H1 (cell line): ENCODE data around the gene PDE8B. TPM values are rescaled to one million over a fixed set of nuclear protein-coding genes. Genes with fewer than 3 reads are reported as not detected.

Experiments used
- CTCF ChIA-PET: fragments of 300-600 bp; sonication (Branson Sonifier 250); formaldehyde crosslinking; loops from one replicate; lab custom pipeline; 2021; ENCODE audit not compliant: partially characterized antibody; lab: Charles Lee
- POLR2A ChIA-PET: fragments of 300-600 bp; sonication (Branson Sonifier 250); formaldehyde crosslinking; loops from one replicate; lab custom pipeline; 2021; ENCODE audit warnings: inconsistent platforms; ENCODE audit not compliant: partially characterized antibody; lab: Charles Lee
- DNase-seq, 2 experiments: peaks; one replicate each; pipeline versions ENCODE4 v3.0.0 to v3.0.0-alpha.2; 2010 to 2022; ENCODE audit warnings: low spot score in 2 of 2, low read depth in 1 of 2, mixed read lengths in 1 of 2
- FAIRE-seq: peaks from 2 replicates; lab custom pipeline; 2011; peaks lifted over from hg19 to GRCh38; lab: Jason Lieb, UNC
- H2AFZ ChIP-seq: 2 replicates; pipeline ENCODE4 v1.8.1; 2012; ENCODE audit warnings: low read length, inconsistent platforms
- H2AK5ac ChIP-seq: 2 replicates; pipeline ENCODE4 v1.6.1; 2013; ENCODE audit warnings: low read depth, low read length
- H2BK120ac ChIP-seq: replicated peaks from 2 replicates; pipeline ENCODE3; 2013; ENCODE audit warnings: low read depth, low read length, inconsistent platforms
- H2BK12ac ChIP-seq: 2 replicates; pipeline ENCODE4 v1.6.1; 2013; ENCODE audit warnings: low read depth, low read length
- H2BK15ac ChIP-seq: 2 replicates; pipeline ENCODE4 v1.6.1; 2013; ENCODE audit warnings: low read length
- H2BK20ac ChIP-seq: 2 replicates; pipeline ENCODE4 v1.6.1; 2013; ENCODE audit warnings: low read length
- H2BK5ac ChIP-seq: 2 replicates; pipeline ENCODE4 v1.6.1; 2013; ENCODE audit warnings: low read depth, low read length
- H3K14ac ChIP-seq: 2 replicates; pipeline ENCODE4 v1.6.1; 2013; ENCODE audit warnings: inconsistent platforms; ENCODE audit not compliant: insufficient read length
- H3K18ac ChIP-seq: 2 replicates; pipeline ENCODE4 v1.6.1; 2013; ENCODE audit warnings: low read length; ENCODE audit errors: extremely low read depth
- H3K23ac ChIP-seq: 2 replicates; pipeline ENCODE4 v1.6.1; 2013; ENCODE audit warnings: inconsistent platforms; ENCODE audit not compliant: insufficient read length
- H3K23me2 ChIP-seq: 2 replicates; pipeline ENCODE4 v1.6.1; 2013; ENCODE audit warnings: low read depth, low read length
- H3K27ac ChIP-seq: 2 replicates; pipeline ENCODE4 v1.6.1; 2011; ENCODE audit warnings: low read depth, low read length, inconsistent platforms
- H3K27me3 ChIP-seq, 4 experiments: replicated peaks in 1 of 4; 1 replicate in 1 of 4; 2 replicates in 3 of 4; pipeline versions ENCODE4 v1.6.1 to v1.8.1; 2011 to 2013; ENCODE audit warnings: low read length in 3 of 4, mild to moderate bottlenecking in 3 of 4, inconsistent platforms in 2 of 4, mixed read lengths in 2 of 4, moderate library complexity in 1 of 4; ENCODE audit not compliant: control insufficient read depth in 3 of 4, insufficient read depth in 3 of 4; ENCODE audit errors: extremely low read depth in 1 of 4
- H3K36me3 ChIP-seq, 4 experiments: 2 replicates each; pipeline versions ENCODE4 v1.6.1 to v1.8.1; 2011 to 2013; ENCODE audit warnings: mild to moderate bottlenecking in 4 of 4, low read length in 3 of 4, moderate library complexity in 2 of 4, control low read depth in 1 of 4, inconsistent platforms in 1 of 4; ENCODE audit not compliant: insufficient read depth in 4 of 4, control insufficient read depth in 2 of 4
- H3K4ac ChIP-seq: replicated peaks from 2 replicates; pipeline ENCODE3; 2013; ENCODE audit warnings: low read length, low read depth, mixed read lengths, inconsistent platforms; ENCODE audit not compliant: insufficient read length
- H3K4me1 ChIP-seq, 4 experiments: replicated peaks in 1 of 4; 1 replicate in 1 of 4; 2 replicates in 3 of 4; pipeline versions ENCODE4 v1.6.1 to v1.8.1; 2011 to 2013; ENCODE audit warnings: low read length in 3 of 4, inconsistent platforms in 2 of 4, mixed read lengths in 1 of 4; ENCODE audit not compliant: insufficient read depth in 4 of 4, control insufficient read depth in 3 of 4
- H3K4me2 ChIP-seq, 2 experiments: 2 replicates each; pipeline versions ENCODE4 v1.6.1 to v1.8.1; 2011 to 2013; ENCODE audit warnings: low read depth in 2 of 2, low read length in 2 of 2, control low read depth in 1 of 2, inconsistent platforms in 1 of 2, mild to moderate bottlenecking in 1 of 2; ENCODE audit not compliant: insufficient read depth in 1 of 2
- H3K4me3 ChIP-seq, 4 experiments: fragments of 200-600, 300-600 bp in 1 of 4; sonication (generic), shearing (Covaris generic), sonication (Bioruptor Twin) in 1 of 4; 2 replicates each; pipeline versions ENCODE4 v1.5.1 to v1.8.1; 2011 to 2016; ENCODE audit warnings: low read length in 4 of 4, low read depth in 3 of 4, control low read depth in 2 of 4, inconsistent platforms in 2 of 4, mild to moderate bottlenecking in 2 of 4, mixed read lengths in 1 of 4, moderate library complexity in 1 of 4; ENCODE audit not compliant: insufficient read depth in 2 of 4; ENCODE audit errors: extremely low read depth in 1 of 4
- H3K56ac ChIP-seq: replicated peaks from 2 replicates; pipeline ENCODE3; 2013; ENCODE audit warnings: low read depth, mild to moderate bottlenecking, mixed read lengths, low read length, inconsistent platforms; ENCODE audit not compliant: insufficient read length
- H3K79me1 ChIP-seq: 2 replicates; pipeline ENCODE4 v1.6.1; 2013; ENCODE audit warnings: low read depth, low read length, control low read depth
- H3K79me2 ChIP-seq, 2 experiments: 2 replicates each; pipeline versions ENCODE4 v1.6.1 to v1.8.1; 2012 to 2013; ENCODE audit warnings: low read length in 2 of 2, mild to moderate bottlenecking in 2 of 2, inconsistent platforms in 1 of 2; ENCODE audit not compliant: insufficient read depth in 2 of 2, control insufficient read depth in 1 of 2
- H3K9ac ChIP-seq, 4 experiments: replicated peaks in 1 of 4; 1 replicate in 1 of 4; 2 replicates in 3 of 4; pipeline versions ENCODE4 v1.6.1 to v1.8.1; 2011 to 2013; ENCODE audit warnings: low read depth in 3 of 4, low read length in 3 of 4, control low read depth in 2 of 4, mild to moderate bottlenecking in 2 of 4, moderate library complexity in 2 of 4, inconsistent platforms in 1 of 4; ENCODE audit errors: extremely low read depth in 1 of 4
- H3K9me3 ChIP-seq, 2 experiments: 2 replicates each; pipeline versions ENCODE4 v1.6.1 to v1.8.1; 2012 to 2013; ENCODE audit warnings: mild to moderate bottlenecking in 2 of 2, moderate library complexity in 2 of 2, control low read depth in 1 of 2, inconsistent platforms in 1 of 2, low read depth in 1 of 2, low read length in 1 of 2, mixed read lengths in 1 of 2; ENCODE audit not compliant: insufficient read depth in 2 of 2
- H4K20me1 ChIP-seq, 2 experiments: replicated peaks in 1 of 2; 2 replicates each; pipeline versions ENCODE3 to v1.8.1; 2011 to 2013; ENCODE audit warnings: inconsistent platforms in 2 of 2, low read length in 2 of 2, mild to moderate bottlenecking in 1 of 2; ENCODE audit not compliant: insufficient read depth in 2 of 2, control insufficient read depth in 1 of 2
- H4K5ac ChIP-seq: 2 replicates; pipeline ENCODE4 v1.6.1; 2013; ENCODE audit warnings: low read length, low read depth, mixed read lengths, inconsistent platforms; ENCODE audit not compliant: insufficient read length
- H4K8ac ChIP-seq: 2 replicates; pipeline ENCODE4 v1.8.0; 2013; ENCODE audit warnings: mild to moderate bottlenecking, moderate library complexity, low read length, inconsistent platforms; ENCODE audit not compliant: insufficient read depth; ENCODE audit errors: extremely low read depth
- H4K91ac ChIP-seq: replicated peaks from 2 replicates; pipeline ENCODE3; 2013; ENCODE audit warnings: low read length, mixed read lengths, inconsistent platforms; ENCODE audit not compliant: insufficient read length
- CBX8 ChIP-seq: fragments of 300-800, 300-1000 bp; sonication (generic); IDR thresholded peaks from 2 replicates; pipeline ENCODE4 v1.7.1; 2016; ENCODE audit warnings: low read depth, low read length, borderline replicate concordance
- CHD2 ChIP-seq: IDR thresholded peaks from 2 replicates; pipeline ENCODE4 v1.6.1; 2012; ENCODE audit warnings: low read length, improper control_type of control experiment
- FOSL1 ChIP-seq: IDR thresholded peaks from 2 replicates; pipeline ENCODE4 v1.6.1; 2011; ENCODE audit warnings: mild to moderate bottlenecking, low read depth, low read length, moderate library complexity; ENCODE audit not compliant: insufficient read depth
- GTF2F1 ChIP-seq: IDR thresholded peaks from 2 replicates; pipeline ENCODE4 v1.6.1; 2012; ENCODE audit warnings: low read depth, low read length, improper control_type of control experiment, borderline replicate concordance
- SP4 ChIP-seq: IDR thresholded peaks from 2 replicates; pipeline ENCODE4 v1.6.1; 2012; ENCODE audit warnings: low read length, inconsistent platforms
- ZNF274 ChIP-seq: IDR thresholded peaks from 2 replicates; pipeline ENCODE4 v1.7.0; 2012; ENCODE audit warnings: low read length, borderline replicate concordance; ENCODE audit errors: extremely low read depth
- WGBS, 2 experiments: shearing (Covaris generic) in 1 of 2; methylation state at CpG; one replicate each; pipeline versions ENCODE4 v1.1.6 to v1.1.7; 2013 to 2015; ENCODE audit warnings: low lambda C conversion rate in 2 of 2, mixed read lengths in 2 of 2, inconsistent platforms in 1 of 2, low coverage in 1 of 2, missing lambda C conversion rate in 1 of 2; ENCODE audit not compliant: insufficient replicate concordance in 2 of 2, insufficient coverage in 1 of 2, insufficient read length in 1 of 2; ENCODE audit errors: extremely low coverage in 1 of 2, missing lambda C conversion rate in 1 of 2; 5-methylcytosine and 5-hydroxymethylcytosine counted together
- polyA plus RNA-seq, 7 experiments: library from polyadenylated mRNA; depleted of rRNA in 3 of 7; stranded (reverse) in 5 of 7; unstranded in 2 of 7; fragments of >200 nt in 5 of 7; fragments of 200-250 nt in 2 of 7; gene quantifications; 1 replicate in 5 of 7; 2 replicates in 1 of 7; 4 replicates in 1 of 7; pipeline versions ENCODE4 v1.2.1 to v1.2.3, GENCODE V29; 2011 to 2013; ENCODE audit warnings: missing spikeins in 2 of 7, mixed read lengths in 2 of 7
- total RNA-seq: library from RNA; stranded (reverse); fragmentation: NEBNext Ultra II Directional; extraction: Animal tissue kit (Norgen Biotek cat#: 25700); gene quantifications from 2 replicates; pipeline ENCODE4 v1.2.1, GENCODE V29; 2021

The PDE8B gene
- total and polyA plus RNA-seq, 2 of the 8 experiments (the other 6 are each of a cell fraction or from before 2014, with no cell fraction given): 0.32 to 1.1 TPM

DNA sequence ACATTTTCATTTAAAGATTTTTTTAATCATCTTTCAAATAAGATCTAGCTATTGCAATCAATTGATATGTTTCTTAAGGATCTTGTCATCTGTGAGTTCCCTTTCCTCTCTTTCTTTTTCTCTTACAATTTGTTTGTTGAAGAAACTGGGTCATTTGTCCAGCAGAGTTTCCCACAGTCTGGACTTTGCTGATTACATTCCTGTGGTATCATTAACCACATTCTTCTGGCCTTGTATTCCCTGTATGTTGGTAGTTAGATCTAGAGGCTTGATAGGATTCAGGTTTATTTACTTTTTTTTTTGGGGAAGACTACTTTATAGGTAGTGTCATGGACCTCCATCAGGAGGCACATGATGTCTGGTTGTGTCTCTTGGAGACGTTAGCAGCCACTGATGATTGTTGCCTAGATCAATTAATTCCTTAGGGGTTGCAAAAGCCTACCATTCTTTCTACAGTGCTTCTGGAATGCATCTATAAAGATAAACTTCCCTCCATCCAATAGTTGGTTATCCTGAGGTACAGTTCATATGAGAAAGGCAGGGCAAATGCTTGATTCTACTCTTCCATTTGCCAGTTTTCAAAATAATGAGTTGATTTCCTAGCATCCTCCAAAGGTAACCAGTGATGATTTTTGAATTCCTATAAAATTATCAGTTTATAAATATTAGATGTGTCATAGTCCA lies 14.3 kb downstream of the PDE8B start:
- no peaks in the 10 kb centered on the region; a peak in 1 of 7 replicates for H3K27me3 ChIP-seq
- no peak overlapping the region for H3K4ac ChIP-seq
- H3K4me1 ChIP-seq: no peaks in the 10 kb centered on the region
- H3K4me3 ChIP-seq: no peak overlapping the region
- no peak overlapping the region for H2BK15ac ChIP-seq
- H2BK20ac ChIP-seq: no peak overlapping the region
- H3K9me3 ChIP-seq: no peaks in the 10 kb centered on the region
- H2AFZ ChIP-seq: no peak overlapping the region
- no peak overlapping the region for H2BK120ac ChIP-seq
- no peaks in the 10 kb centered on the region for H3K36me3 ChIP-seq
- no peaks in the 10 kb centered on the region for H3K79me1 ChIP-seq
- DNase-seq: no peak
- H3K18ac ChIP-seq: no peak overlapping the region
- no peak overlapping the region for H3K56ac ChIP-seq
- FAIRE-seq: no peak
- H4K20me1 ChIP-seq: no peaks in the 10 kb centered on the region
- H3K79me2 ChIP-seq: no peaks in the 10 kb centered on the region
- no peak overlapping the region for H3K14ac ChIP-seq
- WGBS, 2 experiments: 67% methylated on average over 1 of the region's 1 CpG; no CpG with 5 or more reads in 1 of the 2 experiments
- no peak overlapping the region for H2AK5ac ChIP-seq
- H3K4me2 ChIP-seq: no peak overlapping the region
- POLR2A ChIA-PET: no interaction called here
- H4K91ac ChIP-seq: no peak overlapping the region
- no peaks in the 10 kb centered on the region for H3K23me2 ChIP-seq
- H2BK12ac ChIP-seq: no peak overlapping the region
- CTCF ChIA-PET: interaction anchor here (1.1 kb wide), 1 partner anchor 9 kb away, joined by 3 read pairs; no protein-coding TSS in a partner anchor
- no peak overlapping the region for H4K8ac ChIP-seq
- no peak overlapping the region for H3K27ac ChIP-seq
- no peak overlapping the region for H3K23ac ChIP-seq
- H4K5ac ChIP-seq: no peak overlapping the region
- H3K9ac ChIP-seq: no peak overlapping the region
- TF ChIP-seq FOSL1: no peak
- no peak for TF ChIP-seq SP4
- no peak for TF ChIP-seq ZNF274
- TF ChIP-seq GTF2F1: no peak
- TF ChIP-seq CBX8: no peak
- no peak for TF ChIP-seq CHD2
- TF ChIP-seq, all 59 proteins: peak for 0
- no peak overlapping the region for H2BK5ac ChIP-seq
